Kidney (tissue), 14 donors: ENCODE measurements around the gene MOB3B. TPM values are rescaled to one million over a fixed set of nuclear protein-coding genes. Genes with fewer than 3 reads are reported as not detected.

ENCODE experiments used
- DNase-seq, 5 donors: peaks; one replicate each; pipeline ENCODE4 v3.0.0-alpha.2; 2013 to 2020
- FAIRE-seq: peaks from 2 replicates; lab custom pipeline; 2012; peaks lifted over from hg19 to GRCh38; lab: Jason Lieb, UNC
- H3K27ac ChIP-seq, 2 donors: one replicate each; pipeline ENCODE4 v1.7.0; 2013; ENCODE audit warnings: low read depth in 2 of 2, low read length in 2 of 2, inconsistent platforms in 1 of 2
- H3K27me3 ChIP-seq: one replicate; pipeline ENCODE4 v1.7.1; 2013; ENCODE audit warnings: low read length, inconsistent platforms; ENCODE audit not compliant: control insufficient read depth, insufficient read depth
- H3K36me3 ChIP-seq, 3 donors: one replicate each; pipeline versions ENCODE4 v1.7.0 to v1.7.1; 2013; ENCODE audit warnings: low read length in 3 of 3, control low read depth in 1 of 3, inconsistent platforms in 1 of 3; ENCODE audit not compliant: insufficient read depth in 3 of 3, control insufficient read depth in 2 of 3
- H3K4me1 ChIP-seq, 3 donors: one replicate each; pipeline versions ENCODE4 v1.7.0 to v1.7.1; 2013; ENCODE audit warnings: low read length in 3 of 3, inconsistent platforms in 1 of 3, low read depth in 1 of 3; ENCODE audit not compliant: control insufficient read depth in 2 of 3, insufficient read depth in 2 of 3
- H3K4me3 ChIP-seq, 3 donors: one replicate each; pipeline versions ENCODE4 v1.7.0 to v1.8.1; 2013; ENCODE audit warnings: low read length in 3 of 3, control low read depth in 1 of 3, inconsistent platforms in 1 of 3
- H3K9ac ChIP-seq, 3 donors: one replicate each; pipeline versions ENCODE4 v1.7.0 to v1.7.1; 2013; ENCODE audit warnings: low read length in 3 of 3, control low read depth in 1 of 3, inconsistent platforms in 1 of 3
- H3K9me3 ChIP-seq, 3 donors: one replicate each; pipeline versions ENCODE4 v1.7.0 to v1.7.1; 2013; ENCODE audit warnings: low read length in 3 of 3, control low read depth in 1 of 3, inconsistent platforms in 1 of 3; ENCODE audit not compliant: control insufficient read depth in 2 of 3, insufficient read depth in 1 of 3
- CTCF ChIP-seq: IDR thresholded peaks from 3 replicates; pipeline ENCODE4 v1.5.1; 2012; ENCODE audit warnings: mild to moderate bottlenecking, moderate library complexity, borderline replicate concordance; ENCODE audit not compliant: insufficient read depth; ENCODE audit errors: extremely low read depth
- intact Hi-C: fragments of 100-400 bp; cut with DNase I; formaldehyde crosslinking; loops from one replicate; pipeline ENCODE4 v1.11.1; 2022
- polyA plus RNA-seq: library from polyadenylated mRNA; stranded (reverse); fragments of 350-450 nt; fragmentation: Illumina TruSeq; extraction: RNeasy Lipid Tissue Mini Kit (QIAGEN cat#74804); gene quantifications from one replicate; pipeline ENCODE4 v1.2.3, GENCODE V29; 2014; ENCODE audit warnings: low read depth, low replicate concordance; ENCODE audit not compliant: insufficient read depth
- total RNA-seq: library from RNA; stranded (reverse); fragmentation: NEBNext Ultra II Directional; extraction: Animal tissue kit (Norgen Biotek cat#: 25700); gene quantifications from one replicate; pipeline ENCODE4 v1.2.1, GENCODE V29; 2021
- donor health status: control.
- donor health status: control.
- donor health status: control.
- donor health status: control.
- donor health status: control.
- donor health status: DM: yes; HTN: yes; CAD: no.
- donor health status: Normal renal cell carcinoma (clear cell type).

Gene MOB3B
- total and polyA plus RNA-seq, 2 donors from 2014 or later = 5.9 to 22.5 TPM

GRCh38 chr9:27518809-27519208 is 10.8 kb downstream of the MOB3B start:
- DNase-seq (no peak), FAIRE-seq (no peak)
- H3K9me3 ChIP-seq = no peaks in the 10 kb centered on the region
- H3K36me3 ChIP-seq = no peaks in the 10 kb centered on the region
- no peak overlapping the region for H3K9ac ChIP-seq
- no peak overlapping the region for H3K27ac ChIP-seq
- TF ChIP-seq CTCF = no peak
- H3K27me3 ChIP-seq = no peaks in the 10 kb centered on the region
- intact Hi-C loops = no loop called here
- H3K4me3 ChIP-seq = no peak overlapping the region
- H3K4me1 ChIP-seq = no peaks in the 10 kb centered on the region

DNA sequence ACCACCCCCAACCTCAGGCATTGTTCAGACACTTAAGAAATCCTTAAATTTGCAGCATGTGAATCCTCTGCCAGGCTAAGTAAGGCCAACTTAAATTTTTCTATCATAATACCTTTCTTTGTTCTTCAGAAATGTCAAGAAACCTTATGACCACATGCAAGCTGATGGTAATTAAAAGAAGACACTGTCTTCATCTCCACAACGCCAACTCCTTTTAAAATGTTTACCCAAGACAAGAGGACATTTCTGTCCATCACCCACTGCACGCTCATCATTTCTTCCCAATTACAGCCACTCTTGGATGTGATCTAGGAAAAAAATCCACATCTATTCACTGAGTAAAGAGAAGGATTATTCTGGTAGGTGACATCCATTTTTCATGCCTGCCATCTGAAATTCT is 11.6 kb downstream of the MOB3B start:
- Histone ChIP-seq H3K9ac (no peak overlapping the region), H3K36me3 (no peaks in the 10 kb centered on the region), H3K27me3 (no peaks in the 10 kb centered on the region), H3K27ac (no peak overlapping the region), H3K4me3 (no peak overlapping the region), H3K9me3 (no peaks in the 10 kb centered on the region), H3K4me1 (no peaks in the 10 kb centered on the region)
- no peak for TF ChIP-seq CTCF
- FAIRE-seq (no peak), DNase-seq (no peak)
- intact Hi-C loops = no loop called here

DNA sequence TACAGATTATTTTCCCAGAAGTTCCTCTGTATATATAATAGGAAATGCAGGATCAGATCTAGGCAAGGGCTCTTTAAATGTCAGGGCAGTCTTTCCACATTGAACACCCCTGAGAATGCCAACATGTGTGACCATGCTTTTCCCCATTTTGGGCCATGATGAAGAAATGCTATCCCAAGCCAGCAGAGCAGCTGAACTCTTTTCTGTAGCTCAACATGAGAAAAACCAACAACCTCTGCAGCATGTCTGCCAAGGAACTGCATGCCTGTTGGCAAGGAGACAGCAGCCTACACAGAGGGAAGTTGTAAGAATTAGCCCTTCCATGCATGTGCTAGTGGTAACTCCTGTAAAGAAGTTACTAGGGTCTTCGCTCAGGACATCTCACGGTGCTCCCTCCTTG is 15.1 kb downstream of the MOB3B start:
- intact Hi-C loops = no loop called here
- H3K27ac ChIP-seq = no peak overlapping the region
- H3K4me3 ChIP-seq = no peak overlapping the region
- H3K4me1 ChIP-seq = no peaks in the 10 kb centered on the region
- H3K9ac ChIP-seq = no peak overlapping the region
- TF ChIP-seq CTCF = no peak
- DNase-seq = no peak
- FAIRE-seq = no peak
- no peaks in the 10 kb centered on the region for H3K27me3 ChIP-seq
- H3K9me3 ChIP-seq = no peaks in the 10 kb centered on the region
- H3K36me3 ChIP-seq = no peaks in the 10 kb centered on the region

- DNase-seq (no peak), FAIRE-seq (no peak)
- TF ChIP-seq CTCF = no peak
- Histone ChIP-seq H3K27ac (no peak overlapping the region), H3K9me3 (no peaks in the 10 kb centered on the region), H3K27me3 (no peaks in the 10 kb centered on the region), H3K9ac (no peak overlapping the region), H3K4me3 (no peak overlapping the region), H3K36me3 (no peaks in the 10 kb centered on the region), H3K4me1 (no peaks in the 10 kb centered on the region)
- intact Hi-C loops = no loop called here
These were observed 17.8 kb downstream of the MOB3B start for GRCh38 chr9:27511771-27512170.
